ENCODE data around the gene B3GAT3.

DNA sequence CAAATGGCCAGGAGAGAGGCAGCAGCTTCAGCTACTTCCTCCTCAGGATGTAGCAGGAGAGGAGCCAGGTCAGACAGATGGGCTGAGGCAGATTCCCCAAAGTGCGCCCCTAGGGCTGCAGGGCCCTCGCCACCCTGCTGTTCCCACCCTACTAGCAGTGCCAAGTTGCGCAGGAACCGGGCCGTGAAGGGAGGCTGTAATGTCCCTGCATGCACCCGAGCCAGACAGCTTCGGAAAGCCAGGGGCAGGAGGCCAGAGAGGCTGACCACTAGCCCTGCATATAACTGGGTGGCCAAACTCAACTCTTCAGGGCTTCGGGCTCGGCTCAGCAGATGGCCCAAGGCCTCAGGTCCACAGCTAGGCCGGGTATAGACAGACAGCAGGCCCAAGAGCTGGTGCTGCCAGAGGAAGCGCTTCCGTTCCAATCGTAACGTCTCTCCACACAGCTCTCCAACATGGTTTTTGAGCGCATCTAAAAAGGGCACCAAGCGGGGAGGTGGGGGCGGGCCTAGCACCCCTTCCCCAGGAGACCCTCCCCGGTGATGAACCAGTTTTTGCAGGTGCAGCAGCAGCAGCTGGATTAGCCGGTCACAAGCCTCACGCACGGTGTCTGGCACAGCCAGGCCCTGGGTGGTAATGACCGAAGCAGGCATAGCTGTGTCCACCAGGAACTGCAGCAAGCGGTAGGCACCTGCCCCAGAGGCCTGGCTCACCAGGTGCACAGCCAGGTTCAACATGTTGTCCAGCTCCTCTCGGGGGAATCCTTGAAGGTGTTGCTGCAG, 26.6 kb upstream of the B3GAT3 start:
- TF ChIP-seq, protein P1, sequence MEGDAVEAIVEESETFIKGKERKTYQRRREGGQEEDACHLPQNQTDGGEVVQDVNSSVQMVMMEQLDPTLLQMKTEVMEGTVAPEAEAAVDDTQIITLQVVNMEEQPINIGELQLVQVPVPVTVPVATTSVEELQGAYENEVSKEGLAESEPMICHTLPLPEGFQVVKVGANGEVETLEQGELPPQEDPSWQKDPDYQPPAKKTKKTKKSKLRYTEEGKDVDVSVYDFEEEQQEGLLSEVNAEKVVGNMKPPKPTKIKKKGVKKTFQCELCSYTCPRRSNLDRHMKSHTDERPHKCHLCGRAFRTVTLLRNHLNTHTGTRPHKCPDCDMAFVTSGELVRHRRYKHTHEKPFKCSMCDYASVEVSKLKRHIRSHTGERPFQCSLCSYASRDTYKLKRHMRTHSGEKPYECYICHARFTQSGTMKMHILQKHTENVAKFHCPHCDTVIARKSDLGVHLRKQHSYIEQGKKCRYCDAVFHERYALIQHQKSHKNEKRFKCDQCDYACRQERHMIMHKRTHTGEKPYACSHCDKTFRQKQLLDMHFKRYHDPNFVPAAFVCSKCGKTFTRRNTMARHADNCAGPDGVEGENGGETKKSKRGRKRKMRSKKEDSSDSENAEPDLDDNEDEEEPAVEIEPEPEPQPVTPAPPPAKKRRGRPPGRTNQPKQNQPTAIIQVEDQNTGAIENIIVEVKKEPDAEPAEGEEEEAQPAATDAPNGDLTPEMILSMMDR (IDR thresholded peaks at IDR 0.05): no peak
- TF ChIP-seq EP300 (IDR thresholded peaks at IDR 0.05): no peak
- TF ChIP-seq POLR2AphosphoS5 (IDR thresholded peaks at IDR 0.05): no peak
- TF ChIP-seq POLR2A (IDR thresholded peaks at IDR 0.05): no peak
